ENCODE measurements around the gene TMCC1. TPM values are rescaled to one million over a fixed set of nuclear protein-coding genes. Genes with fewer than 3 reads are reported as not detected.

The TMCC1 gene
- total and polyA plus RNA-seq, 9 donors: 13.2 to 57.2 (median 42.4) TPM

- H3K36me3 ChIP-seq: no peaks in the 10 kb centered on the region
- DNase-seq: no peak
- H3K9me3 ChIP-seq: no peaks in the 10 kb centered on the region
- 94 to 98% (median 94%) methylated on average over 3 of the region's 3 CpGs for whole genome bisulfite sequencing, 3 donors
- H3K27me3 ChIP-seq: no peaks in the 10 kb centered on the region
- no peak overlapping the region for H3K4me3 ChIP-seq
- intact Hi-C loops (cut with DNase I): no loop called here
- TF ChIP-seq POLR2A (IDR thresholded peaks at IDR 0.05) (no peak), EP300 (IDR thresholded peaks at IDR 0.05) (no peak)
- TF ChIP-seq, protein P1, sequence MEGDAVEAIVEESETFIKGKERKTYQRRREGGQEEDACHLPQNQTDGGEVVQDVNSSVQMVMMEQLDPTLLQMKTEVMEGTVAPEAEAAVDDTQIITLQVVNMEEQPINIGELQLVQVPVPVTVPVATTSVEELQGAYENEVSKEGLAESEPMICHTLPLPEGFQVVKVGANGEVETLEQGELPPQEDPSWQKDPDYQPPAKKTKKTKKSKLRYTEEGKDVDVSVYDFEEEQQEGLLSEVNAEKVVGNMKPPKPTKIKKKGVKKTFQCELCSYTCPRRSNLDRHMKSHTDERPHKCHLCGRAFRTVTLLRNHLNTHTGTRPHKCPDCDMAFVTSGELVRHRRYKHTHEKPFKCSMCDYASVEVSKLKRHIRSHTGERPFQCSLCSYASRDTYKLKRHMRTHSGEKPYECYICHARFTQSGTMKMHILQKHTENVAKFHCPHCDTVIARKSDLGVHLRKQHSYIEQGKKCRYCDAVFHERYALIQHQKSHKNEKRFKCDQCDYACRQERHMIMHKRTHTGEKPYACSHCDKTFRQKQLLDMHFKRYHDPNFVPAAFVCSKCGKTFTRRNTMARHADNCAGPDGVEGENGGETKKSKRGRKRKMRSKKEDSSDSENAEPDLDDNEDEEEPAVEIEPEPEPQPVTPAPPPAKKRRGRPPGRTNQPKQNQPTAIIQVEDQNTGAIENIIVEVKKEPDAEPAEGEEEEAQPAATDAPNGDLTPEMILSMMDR (IDR thresholded peaks at IDR 0.05): no peak
- H3K4me1 ChIP-seq (ENCODE audit: insufficient read depth): peaks cover 3% of the 10 kb centered on the region
- no peak overlapping the region for H3K27ac ChIP-seq
These were observed 145.5 kb downstream of the TMCC1 start for GRCh38 chr3:129747992-129748391.

DNA sequence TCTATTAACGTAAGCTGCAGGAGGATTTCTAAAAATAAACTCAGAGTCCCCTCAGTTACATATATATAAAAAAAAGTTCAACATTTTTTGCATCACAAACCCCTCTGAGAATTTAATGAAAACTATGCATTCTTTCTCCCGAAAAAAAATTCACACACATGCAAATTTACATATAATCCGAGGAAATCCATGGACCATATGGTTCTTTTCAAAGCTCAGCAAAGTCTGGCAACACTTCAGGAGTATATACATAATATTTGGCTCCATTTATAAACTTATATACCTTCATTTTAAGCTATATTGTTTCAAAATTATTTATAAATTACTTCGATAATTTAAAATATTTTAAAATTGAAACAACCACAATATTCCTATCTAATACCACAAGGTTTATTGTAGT, 146.4 kb downstream of the TMCC1 start:
- H3K4me3 ChIP-seq: no peak overlapping the region
- peaks cover 3% of the 10 kb centered on the region for H3K4me1 ChIP-seq (ENCODE audit: insufficient read depth)
- H3K36me3 ChIP-seq: no peaks in the 10 kb centered on the region
- intact Hi-C loops (cut with DNase I): no loop called here
- H3K27ac ChIP-seq: no peak overlapping the region
- no peak for DNase-seq
- no peak for TF ChIP-seq EP300 (IDR thresholded peaks at IDR 0.05)
- TF ChIP-seq POLR2A (IDR thresholded peaks at IDR 0.05): no peak
- TF ChIP-seq, protein P1 (IDR thresholded peaks at IDR 0.05): no peak
- WGBS, 3 donors: 41 to 57% (median 49%) methylated on average over 4 of the region's 4 CpGs
- no peaks in the 10 kb centered on the region for H3K9me3 ChIP-seq
- no peaks in the 10 kb centered on the region for H3K27me3 ChIP-seq

DNA sequence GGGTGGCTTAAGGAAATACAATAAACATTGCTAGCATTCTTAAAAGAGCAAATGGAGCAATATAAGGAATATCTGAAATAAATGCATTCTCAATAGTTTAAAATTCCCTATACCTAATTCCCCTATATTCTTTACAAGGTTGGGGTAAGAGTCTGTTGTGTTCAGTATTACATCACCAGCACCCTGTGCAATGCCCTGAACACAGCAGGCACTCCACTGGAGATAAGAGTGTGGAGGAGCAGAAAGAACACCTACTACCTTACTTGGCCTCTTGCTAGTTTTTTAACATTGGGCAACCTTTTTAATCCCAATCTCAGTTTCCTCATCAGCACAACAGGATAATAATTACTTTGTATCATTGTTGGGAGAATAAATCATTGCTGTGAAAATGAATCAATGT, 146.9 kb downstream of the TMCC1 start:
- H3K27ac ChIP-seq: no peak overlapping the region
- TF ChIP-seq EP300 (IDR thresholded peaks at IDR 0.05) (no peak), POLR2A (IDR thresholded peaks at IDR 0.05) (no peak)
- TF ChIP-seq, protein P1 (IDR thresholded peaks at IDR 0.05): no peak
- no peak for DNase-seq
- intact Hi-C loops (cut with DNase I): no loop called here
- H3K4me1 ChIP-seq (ENCODE audit: insufficient read depth): peaks cover 3% of the 10 kb centered on the region
- no peak overlapping the region for H3K4me3 ChIP-seq
- H3K36me3 ChIP-seq: no peaks in the 10 kb centered on the region
- H3K27me3 ChIP-seq: no peaks in the 10 kb centered on the region
- H3K9me3 ChIP-seq: no peaks in the 10 kb centered on the region

DNA sequence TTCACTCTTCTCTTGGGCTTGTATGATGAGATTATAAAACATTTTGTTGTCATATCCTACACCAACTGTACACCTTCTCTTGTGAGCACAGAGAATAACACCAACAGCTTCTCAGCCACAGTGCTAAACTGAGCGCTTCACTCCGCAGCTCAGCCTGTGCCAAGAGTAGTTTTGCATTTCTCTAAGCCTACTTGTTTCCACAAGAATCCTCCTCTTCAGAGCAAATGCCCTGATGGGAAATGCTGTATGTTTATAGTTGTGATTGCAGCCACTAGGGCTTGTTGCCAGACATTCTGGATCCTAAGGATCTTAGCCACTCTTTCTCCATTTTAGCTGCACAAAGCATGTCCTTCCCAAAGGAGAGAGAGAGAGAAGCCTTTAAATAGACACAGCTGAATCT, 148.3 kb downstream of the TMCC1 start:
- intact Hi-C loops (cut with DNase I): no loop called here
- Histone ChIP-seq H3K9me3 (no peaks in the 10 kb centered on the region), H3K4me1 (ENCODE audit: insufficient read depth) (peaks cover 3% of the 10 kb centered on the region), H3K27me3 (no peaks in the 10 kb centered on the region), H3K36me3 (no peaks in the 10 kb centered on the region), H3K27ac (no peak overlapping the region), H3K4me3 (no peak overlapping the region)
- TF ChIP-seq, protein P1 (IDR thresholded peaks at IDR 0.05): no peak
- no peak for TF ChIP-seq EP300 (IDR thresholded peaks at IDR 0.05)
- TF ChIP-seq POLR2A (IDR thresholded peaks at IDR 0.05): no peak
- peak in 3 of 5 donors; percentile 33 to 34 (median 34) for DNase-seq
- WGBS, 3 donors: 7 to 21% (median 10%) methylated on average over 2 of the region's 2 CpGs

- Histone ChIP-seq H3K27ac (no peak overlapping the region), H3K27me3 (no peaks in the 10 kb centered on the region), H3K9me3 (no peaks in the 10 kb centered on the region), H3K4me1 (ENCODE audit: insufficient read depth) (no peaks in the 10 kb centered on the region), H3K4me3 (no peak overlapping the region), H3K36me3 (no peaks in the 10 kb centered on the region)
- TF ChIP-seq, protein P1 (IDR thresholded peaks at IDR 0.05): no peak
- TF ChIP-seq POLR2A (IDR thresholded peaks at IDR 0.05) (no peak), EP300 (IDR thresholded peaks at IDR 0.05) (no peak)
- intact Hi-C loops (cut with DNase I): no loop called here
- no peak for DNase-seq
- 73 to 84% (median 80%) methylated on average over 2 of the region's 2 CpGs for WGBS, 3 donors
These were observed 151.7 kb downstream of the TMCC1 start for GRCh38 chr3:129741794-129742193.
